PC-3 (cell line): Measurements from ENCODE around the gene KCNQ1. TPM values are rescaled to one million over a fixed set of nuclear protein-coding genes. Genes with fewer than 3 reads are reported as not detected.

Source experiments
- ATAC-seq: fragments of 200-7000 bp; cut with Tn5 transposase; 2 replicates; pipeline ENCODE4 v1.9.1; 2020; ENCODE audit warnings: mild to moderate bottlenecking, moderate library complexity
- BruUV-seq: library from RNA; stranded (reverse); fragments of 400-500 nt; replicated peaks from 2 replicates; lab custom pipeline; 2021; lab: Mats Ljungman, UMichigan
- CTCF ChIA-PET: fragments of 300-600 bp; sonication (Branson Sonifier 250); formaldehyde crosslinking; loops from one replicate; lab custom pipeline; 2022; ENCODE audit warnings: antibody characterized with exemption; lab: Charles Lee
- POLR2A ChIA-PET: fragments of 300-600 bp; sonication (Branson Sonifier 250); formaldehyde crosslinking; loops from one replicate; lab custom pipeline; 2022; ENCODE audit warnings: antibody characterized with exemption; ENCODE audit not compliant: unreplicated experiment; lab: Charles Lee
- DNase-seq: peaks from one replicate; pipeline ENCODE4 v3.0.0-alpha.2; 2015
- H2AFZ ChIP-seq: fragments of 300-600 bp; sonication (generic); 2 replicates; pipeline ENCODE4 v1.6.0; 2016; ENCODE audit warnings: antibody characterized with exemption, low read length
- H3F3A ChIP-seq: fragments of 300-600 bp; sonication (generic); one replicate; pipeline ENCODE4 v1.6.0; 2017; ENCODE audit warnings: antibody characterized with exemption, low read length, control low read depth, mild to moderate bottlenecking; ENCODE audit not compliant: unreplicated experiment
- H3K27ac ChIP-seq: fragments of 300-600 bp; sonication (generic); 2 replicates; pipeline ENCODE4 v1.5.1; 2016; ENCODE audit warnings: mild to moderate bottlenecking, low read length
- H3K27me3 ChIP-seq: fragments of 300-600 bp; sonication (generic); 2 replicates; pipeline ENCODE4 v1.6.1; 2016; ENCODE audit warnings: low read length, mixed read lengths
- H3K36me3 ChIP-seq: fragments of 300-600 bp; sonication (generic); 2 replicates; pipeline ENCODE4 v1.6.1; 2016; ENCODE audit warnings: low read depth, mixed run types, low read length, mixed read lengths
- H3K4me1 ChIP-seq: fragments of 300-600 bp; sonication (generic); 2 replicates; pipeline ENCODE4 v1.5.1; 2016; ENCODE audit warnings: low read length; ENCODE audit not compliant: insufficient read depth
- H3K4me2 ChIP-seq: fragments of 300-600 bp; sonication (generic); 2 replicates; pipeline ENCODE4 v1.6.0; 2016; ENCODE audit warnings: low read length
- H3K4me3 ChIP-seq: fragments of 300-600 bp; sonication (generic); 2 replicates; pipeline ENCODE4 v1.5.1; 2016; ENCODE audit warnings: mild to moderate bottlenecking, low read length, mixed read lengths
- H3K79me2 ChIP-seq: fragments of 300-600 bp; sonication (generic); 2 replicates; pipeline ENCODE4 v1.6.1; 2017; ENCODE audit warnings: low read length, mixed read lengths
- H3K9ac ChIP-seq: fragments of 300-600 bp; sonication (generic); 2 replicates; pipeline ENCODE4 v1.6.0; 2016; ENCODE audit warnings: mild to moderate bottlenecking, low read length
- H3K9me2 ChIP-seq: fragments of 300-600 bp; sonication (generic); replicated peaks from 2 replicates; pipeline ENCODE4 v1.6.1; 2016; ENCODE audit warnings: mixed run types, low read length, mixed read lengths
- H3K9me3 ChIP-seq: fragments of 300-600 bp; sonication (generic); 2 replicates; pipeline ENCODE4 v1.6.1; 2016; ENCODE audit warnings: low read length, mixed read lengths
- H4K20me1 ChIP-seq: fragments of 300-600 bp; sonication (generic); 2 replicates; pipeline ENCODE4 v1.6.1; 2016; ENCODE audit warnings: low read length, mixed read lengths
- CTCF ChIP-seq: fragments of 300-600 bp; sonication (generic); conservative IDR thresholded peaks from 2 replicates; pipeline ENCODE4 v1.5.1; 2017; ENCODE audit warnings: antibody characterized with exemption, low read depth, mild to moderate bottlenecking, low read length
- EZH2 ChIP-seq: fragments of 300-600 bp; sonication (generic); IDR thresholded peaks from one replicate; pipeline ENCODE4 v1.6.1; 2017; ENCODE audit warnings: antibody characterized with exemption, mild to moderate bottlenecking, low read length; ENCODE audit not compliant: unreplicated experiment
- EZH2phosphoT487 ChIP-seq: fragments of 300-600 bp; sonication (generic); IDR thresholded peaks from 2 replicates; pipeline ENCODE4 v1.6.1; 2018; ENCODE audit warnings: mild to moderate bottlenecking, antibody characterized with exemption, low read length, borderline replicate concordance
- intact Hi-C: fragments of 100-400 bp; cut with micrococcal nuclease; formaldehyde crosslinking; loops from 2 replicates; pipeline ENCODE4 v1.9.0; 2023
- total RNA-seq: library from RNA; depleted of rRNA; stranded (reverse); fragments of >200 nt; gene quantifications from 2 replicates; pipeline ENCODE4 v1.2.3, GENCODE V29; 2014

The KCNQ1 gene
- total RNA-seq, 1 experiment from 2014 or later: 0.40 TPM

GRCh38 chr11:2791139-2791520, 346.3 kb downstream of the KCNQ1 start:
- Histone ChIP-seq H3K36me3 (no peaks in the 10 kb centered on the region), H2AFZ (peak overlapping the region; percentile 68), H3K27ac (no peak overlapping the region), H3K9me2 (no peaks in the 10 kb centered on the region), H3F3A (no peaks in the 10 kb centered on the region), H3K9me3 (no peaks in the 10 kb centered on the region), H3K4me2 (peak overlapping the region; percentile 60), H3K79me2 (no peaks in the 10 kb centered on the region), H3K9ac (no peak overlapping the region), H3K4me3 (no peak overlapping the region), H4K20me1 (no peaks in the 10 kb centered on the region), H3K27me3 (no peaks in the 10 kb centered on the region), H3K4me1 (no peaks in the 10 kb centered on the region)
- POLR2A ChIA-PET: no interaction called here
- ATAC-seq: no peak
- intact Hi-C loops: no loop called here
- DNase-seq: no peak
- no TSS peak for BruUV-seq
- TF ChIP-seq EZH2 (no peak), EZH2phosphoT487 (no peak), CTCF (no peak)
- CTCF ChIA-PET: no interaction called here

GRCh38 chr11:2791521-2792380, 346.9 kb downstream of the KCNQ1 start:
- ChIA-PET POLR2A (no interaction called here), CTCF (no interaction called here)
- ATAC-seq (no peak; the same call in 1 of the 2 replicates), DNase-seq (no peak)
- Histone ChIP-seq H2AFZ (peak overlapping the region; percentile 68), H3K9me3 (no peaks in the 10 kb centered on the region), H3K79me2 (no peaks in the 10 kb centered on the region), H4K20me1 (no peaks in the 10 kb centered on the region), H3K27ac (no peak overlapping the region), H3K4me1 (no peaks in the 10 kb centered on the region), H3F3A (no peaks in the 10 kb centered on the region), H3K27me3 (no peaks in the 10 kb centered on the region), H3K4me3 (peak overlapping the region; percentile 46; the same call in 1 of the 2 replicates), H3K9me2 (no peaks in the 10 kb centered on the region), H3K9ac (no peak overlapping the region), H3K4me2 (peak overlapping the region; percentile 60), H3K36me3 (no peaks in the 10 kb centered on the region)
- no peak for TF ChIP-seq CTCF
- no peak for TF ChIP-seq EZH2phosphoT487
- TF ChIP-seq EZH2: no peak
- BruUV-seq: no TSS peak
- intact Hi-C loops: no loop called here
